Astrocyte (in vitro differentiated cells and primary cell): Measurements from ENCODE around the gene EVX1.

Experiments used
- EZH2 ChIP-seq: IDR thresholded peaks from 2 replicates; pipeline ENCODE4 v1.6.1; 2012; ENCODE audit warnings: mild to moderate bottlenecking, low read length, inconsistent platforms; ENCODE audit not compliant: insufficient read depth
- TF ChIP-seq, protein P1 (sequence below): IDR thresholded peaks from 2 replicates; pipeline ENCODE4 v1.5.1; 2011; ENCODE audit warnings: low read depth, mild to moderate bottlenecking, inconsistent platforms, low read length, moderate library complexity; ENCODE audit not compliant: insufficient read depth

DNA sequence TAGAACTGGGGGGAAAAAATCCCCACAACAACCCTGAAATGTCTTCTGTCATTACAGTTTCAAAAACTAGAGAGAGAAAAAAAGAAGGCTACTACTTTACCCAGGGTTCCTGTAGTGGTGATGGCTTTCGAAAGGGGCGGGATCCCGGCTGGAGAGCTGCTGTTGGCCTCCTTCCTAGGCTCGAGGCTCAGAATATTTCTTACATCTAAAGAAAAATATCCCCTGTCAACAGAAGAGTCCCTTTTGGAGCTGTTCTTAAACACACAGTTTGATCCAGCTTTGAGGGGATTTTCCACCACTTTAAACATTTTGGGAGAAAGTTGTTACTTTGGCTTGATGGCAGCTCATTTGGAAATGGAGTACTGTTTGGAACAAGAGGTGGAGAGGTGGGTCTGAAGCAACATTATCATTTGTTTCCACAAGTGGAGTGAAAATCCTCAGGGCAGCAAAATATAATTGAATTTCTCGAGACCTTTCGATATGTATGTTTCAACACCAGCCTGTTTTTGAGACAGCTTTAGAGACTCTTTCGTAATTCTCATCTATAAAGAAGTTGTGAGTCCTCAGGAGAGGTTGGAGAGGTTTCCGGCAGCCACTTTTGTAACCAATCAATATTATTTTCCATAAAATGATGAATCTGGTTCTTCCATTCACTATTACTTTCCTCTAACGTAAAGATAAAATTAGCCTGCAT, 47.8 kb upstream of the EVX1 start:
- TF ChIP-seq, protein P1, sequence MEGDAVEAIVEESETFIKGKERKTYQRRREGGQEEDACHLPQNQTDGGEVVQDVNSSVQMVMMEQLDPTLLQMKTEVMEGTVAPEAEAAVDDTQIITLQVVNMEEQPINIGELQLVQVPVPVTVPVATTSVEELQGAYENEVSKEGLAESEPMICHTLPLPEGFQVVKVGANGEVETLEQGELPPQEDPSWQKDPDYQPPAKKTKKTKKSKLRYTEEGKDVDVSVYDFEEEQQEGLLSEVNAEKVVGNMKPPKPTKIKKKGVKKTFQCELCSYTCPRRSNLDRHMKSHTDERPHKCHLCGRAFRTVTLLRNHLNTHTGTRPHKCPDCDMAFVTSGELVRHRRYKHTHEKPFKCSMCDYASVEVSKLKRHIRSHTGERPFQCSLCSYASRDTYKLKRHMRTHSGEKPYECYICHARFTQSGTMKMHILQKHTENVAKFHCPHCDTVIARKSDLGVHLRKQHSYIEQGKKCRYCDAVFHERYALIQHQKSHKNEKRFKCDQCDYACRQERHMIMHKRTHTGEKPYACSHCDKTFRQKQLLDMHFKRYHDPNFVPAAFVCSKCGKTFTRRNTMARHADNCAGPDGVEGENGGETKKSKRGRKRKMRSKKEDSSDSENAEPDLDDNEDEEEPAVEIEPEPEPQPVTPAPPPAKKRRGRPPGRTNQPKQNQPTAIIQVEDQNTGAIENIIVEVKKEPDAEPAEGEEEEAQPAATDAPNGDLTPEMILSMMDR = no peak
- no peak for TF ChIP-seq EZH2
